HG03457 (cell line): ENCODE data around the gene HKDC1.
"Not testable (repeated sequence)": the region's sequence is repeated elsewhere in the genome, so short reads cannot be mapped to it uniquely, and the experiment has no call there.

Experiments
- ATAC-seq: cut with Tn5 transposase; IDR thresholded peaks from one replicate; pipeline ENCODE4 v1.9.1; 2021; ENCODE audit warnings: moderate number of reproducible peaks; ENCODE audit not compliant: unreplicated experiment

Gene HKDC1

DNA sequence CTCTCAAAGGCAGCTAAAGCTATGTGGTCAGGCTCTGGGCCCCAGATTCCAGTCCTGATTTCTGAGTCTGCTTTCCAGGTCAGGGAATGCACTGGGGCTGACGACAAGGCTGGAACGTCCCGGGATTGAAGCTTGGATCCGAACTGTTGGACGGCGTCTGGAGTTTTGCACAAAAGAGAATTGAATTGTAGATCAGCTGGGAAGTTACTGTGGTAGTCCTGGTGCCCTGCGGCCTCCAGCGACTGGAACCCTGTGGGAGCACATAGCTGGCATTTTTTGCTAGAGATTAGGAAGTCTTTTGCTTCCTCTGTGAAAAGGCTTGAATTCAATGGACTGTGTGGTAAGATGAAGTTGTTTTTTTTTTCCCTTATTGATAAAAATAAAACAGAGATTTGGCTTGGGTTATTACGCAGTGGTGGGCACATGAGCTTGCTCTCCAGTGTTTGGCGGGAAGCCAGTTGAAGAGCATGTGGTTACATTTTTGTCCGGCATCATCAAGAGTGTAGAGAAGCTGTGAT, 58.4 kb downstream of the HKDC1 start, which contains the start of gene HK1:
TSS of gene HK1 (plus strand) at position 51 of the 518 bp plus-strand sequence.
- ATAC-seq: no peak

DNA sequence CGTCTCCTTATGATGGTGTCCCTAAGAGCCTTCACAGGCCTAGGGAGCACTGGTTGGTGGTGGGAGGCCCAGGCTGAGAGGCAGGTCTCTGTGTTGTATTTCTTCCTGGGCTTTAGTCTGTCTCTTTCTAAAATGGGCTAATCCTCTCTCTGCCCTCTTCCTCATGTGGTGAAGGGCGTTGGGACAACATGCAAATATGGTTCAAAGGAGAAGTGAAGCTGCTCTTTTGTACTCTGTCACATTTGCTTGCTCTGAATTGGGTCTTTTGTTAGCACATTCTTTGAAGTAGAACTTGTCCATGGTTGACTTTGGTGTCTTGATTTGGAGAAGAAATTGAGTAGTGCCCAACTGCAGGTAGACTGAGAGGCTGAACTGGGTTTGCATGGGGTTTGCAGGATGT, 59.0 kb downstream of the HKDC1 start:
- no peak for ATAC-seq

DNA sequence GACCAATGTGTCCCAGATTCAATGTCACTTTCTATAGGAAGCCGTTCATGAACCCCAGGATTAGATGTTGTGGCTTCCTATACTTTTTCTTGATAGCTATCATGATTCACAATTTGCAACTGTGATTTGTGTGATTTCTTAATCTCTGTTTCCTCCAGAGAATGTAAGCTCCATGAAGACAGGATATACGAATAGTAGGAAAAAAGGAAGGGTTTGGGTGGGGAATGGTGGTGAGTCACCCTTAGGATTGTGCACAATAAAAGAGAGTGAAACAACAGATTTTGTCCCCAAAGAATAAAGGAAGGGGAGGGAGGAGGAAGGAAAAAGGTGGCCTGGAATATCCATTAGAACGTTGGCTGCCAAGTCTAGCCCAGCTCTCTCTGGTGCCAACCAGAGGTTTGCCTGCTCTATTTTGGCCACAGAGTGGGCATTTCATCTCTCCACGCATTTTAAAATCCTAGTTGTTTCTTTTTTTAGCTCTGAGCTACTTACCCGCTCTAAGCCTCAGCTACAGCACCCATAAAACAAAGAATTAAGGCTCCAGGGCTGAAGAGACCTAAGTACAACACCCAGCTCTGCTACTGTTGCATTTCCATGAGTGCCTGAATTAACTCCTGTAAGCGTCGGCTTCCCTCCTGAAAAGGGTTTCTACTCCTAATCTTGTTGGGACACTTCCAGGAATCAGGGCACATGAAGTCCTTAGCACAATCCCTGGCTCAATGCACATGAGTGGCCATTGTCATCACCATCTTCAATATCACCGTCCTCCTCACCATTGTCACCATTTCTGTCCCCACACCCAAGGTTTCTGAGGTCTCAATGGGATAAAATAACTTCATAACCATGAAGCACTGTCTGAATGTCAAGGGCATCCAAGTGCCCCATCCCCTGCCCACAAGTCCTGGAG, 61.6 kb downstream of the HKDC1 start:
- ATAC-seq: no peak

DNA sequence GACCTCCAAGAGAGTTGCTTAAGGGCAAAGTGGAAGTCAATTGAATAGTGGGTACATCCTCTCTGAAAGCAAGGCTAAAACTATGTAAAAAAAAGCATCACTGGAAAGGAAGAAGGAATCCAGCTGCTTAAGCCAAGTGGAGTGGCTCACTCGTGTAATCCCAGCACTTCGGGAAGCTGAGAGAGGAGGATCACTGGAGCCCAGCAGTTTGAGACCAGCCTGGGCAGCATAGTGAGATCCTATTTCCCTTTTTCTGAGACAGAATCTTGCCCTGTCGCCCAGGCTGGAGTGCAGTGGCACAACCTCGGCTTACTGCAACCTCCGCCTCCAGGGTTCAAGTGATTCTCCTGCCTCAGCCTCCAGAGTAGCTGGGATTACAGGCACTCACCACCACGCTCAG, 64.3 kb downstream of the HKDC1 start:
- ATAC-seq: not testable (repeated sequence)

DNA sequence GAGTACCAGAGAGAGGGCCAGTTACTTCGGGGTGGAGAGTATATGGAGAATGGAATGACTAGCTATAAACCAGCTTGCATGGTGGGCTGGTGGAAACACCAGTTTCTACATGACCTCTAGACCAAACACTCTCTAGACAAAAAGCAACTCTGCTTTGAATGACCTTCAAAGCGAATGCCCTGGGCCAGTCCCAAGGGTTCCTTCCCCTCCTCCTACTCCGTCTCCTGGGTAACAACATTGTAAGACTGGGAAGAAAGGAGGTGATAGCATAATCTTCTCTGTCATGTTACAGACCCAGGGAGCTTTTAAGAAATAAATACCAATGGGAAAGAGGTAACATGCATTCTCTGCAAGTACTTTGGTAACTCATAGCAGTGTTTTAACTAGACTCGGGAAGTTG, 65.6 kb downstream of the HKDC1 start:
- ATAC-seq: no peak

DNA sequence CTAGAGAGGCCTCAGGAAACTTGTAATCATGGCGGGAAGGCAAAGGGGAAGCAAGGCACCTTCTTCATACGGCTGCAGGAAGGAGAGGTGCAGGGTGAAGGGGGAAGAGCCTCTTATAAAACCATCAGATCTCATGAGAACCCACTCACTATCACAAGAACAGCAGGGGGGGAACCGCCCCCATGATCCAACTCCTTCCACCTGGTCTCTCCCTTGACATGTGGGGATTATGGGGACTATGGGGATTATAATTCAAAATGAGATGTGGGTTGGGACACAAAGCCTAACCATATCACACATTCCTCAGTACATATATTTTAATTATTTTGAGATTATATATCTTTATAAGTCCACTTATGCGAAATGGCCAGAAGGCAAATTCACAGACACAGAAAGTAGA, 67.0 kb downstream of the HKDC1 start:
- ATAC-seq: no peak

DNA sequence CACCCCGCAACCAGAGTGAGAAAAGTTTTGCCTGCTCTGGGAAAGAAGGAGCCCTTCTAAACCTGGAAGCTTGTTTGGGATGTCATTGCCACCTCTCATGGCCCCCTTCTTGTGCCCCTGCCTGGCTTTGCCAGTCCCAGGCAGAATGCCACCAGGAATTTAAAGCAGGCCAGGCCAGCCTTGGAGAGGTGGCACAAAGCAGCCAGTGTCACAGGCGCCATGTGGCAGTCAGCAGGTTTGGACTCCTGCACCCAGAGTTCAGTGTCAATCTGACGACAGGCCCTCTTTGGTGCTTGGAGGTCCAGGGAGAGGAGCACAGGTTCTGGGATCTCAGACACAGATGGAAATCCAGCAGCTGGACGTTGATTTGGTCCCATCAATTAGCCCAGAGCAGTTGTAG, 70.9 kb downstream of the HKDC1 start:
- no peak for ATAC-seq

DNA sequence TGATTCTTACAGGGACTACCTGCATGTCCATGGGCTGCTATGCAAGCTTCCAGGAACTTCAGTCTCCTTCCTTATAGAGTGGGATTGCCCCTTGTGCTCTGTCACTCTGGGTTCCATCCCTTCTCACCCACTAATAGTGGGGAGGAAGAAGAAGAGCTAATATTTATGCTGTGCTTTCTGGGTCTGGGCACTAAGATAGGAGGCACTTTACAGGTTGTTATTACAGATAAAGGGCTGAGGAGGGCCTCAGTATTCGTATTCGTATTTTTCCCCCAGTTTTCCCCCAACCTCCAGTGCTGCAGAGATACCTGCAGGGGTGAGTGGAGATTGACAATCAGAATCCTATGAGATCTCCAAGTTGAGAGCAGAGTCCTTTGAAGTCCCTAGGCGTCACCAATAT, 72.3 kb downstream of the HKDC1 start:
- no peak for ATAC-seq

DNA sequence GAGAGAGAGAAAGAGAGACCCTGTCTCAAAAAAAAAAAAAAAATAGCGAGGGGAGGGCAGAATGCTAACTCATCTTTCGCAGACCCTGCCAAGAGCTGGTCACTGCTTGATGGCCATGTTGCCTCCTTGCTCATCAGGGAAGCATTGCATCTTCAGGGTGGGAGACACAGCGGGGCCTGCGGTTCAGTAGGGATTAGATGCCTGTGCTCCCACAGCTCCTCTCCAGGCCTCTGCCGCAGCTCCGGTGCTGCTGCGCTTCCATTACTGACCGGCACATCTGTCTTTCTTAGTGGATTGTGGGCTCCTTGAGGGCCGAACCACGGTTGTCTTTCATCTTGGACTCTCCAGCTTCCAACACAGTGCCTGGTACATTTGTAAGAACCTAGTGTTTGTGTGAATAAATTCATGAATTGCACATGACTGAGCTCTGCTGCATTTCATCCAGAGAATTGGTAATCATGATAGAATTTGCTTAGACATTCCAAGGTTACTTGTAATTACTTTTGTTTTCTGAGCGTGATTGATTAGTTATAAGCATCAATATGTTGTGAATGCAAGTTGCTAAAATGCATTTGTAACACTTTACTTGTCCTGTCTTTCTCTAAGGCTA, 75.0 kb downstream of the HKDC1 start:
- ATAC-seq: no peak

DNA sequence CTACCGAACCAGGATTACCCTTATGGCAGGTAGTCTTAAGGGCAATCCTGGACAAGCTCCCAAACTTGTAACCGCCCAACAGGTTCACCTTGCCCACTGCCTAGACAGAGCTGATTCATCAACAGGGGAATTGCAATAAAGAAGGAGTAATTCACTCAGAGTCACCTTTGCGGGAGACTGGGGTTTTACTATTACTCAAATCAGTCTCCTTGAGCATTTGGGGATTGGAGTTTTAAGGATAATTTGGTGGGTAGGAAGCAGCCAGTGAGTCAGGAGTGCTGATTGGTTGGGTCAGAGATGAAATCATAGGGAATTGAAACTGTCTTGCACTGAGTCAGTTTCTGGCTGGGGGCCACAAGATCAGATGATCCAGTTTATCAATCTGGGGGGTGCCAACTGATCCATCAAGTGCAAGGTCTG, 83.5 kb downstream of the HKDC1 start:
- ATAC-seq: no peak

DNA sequence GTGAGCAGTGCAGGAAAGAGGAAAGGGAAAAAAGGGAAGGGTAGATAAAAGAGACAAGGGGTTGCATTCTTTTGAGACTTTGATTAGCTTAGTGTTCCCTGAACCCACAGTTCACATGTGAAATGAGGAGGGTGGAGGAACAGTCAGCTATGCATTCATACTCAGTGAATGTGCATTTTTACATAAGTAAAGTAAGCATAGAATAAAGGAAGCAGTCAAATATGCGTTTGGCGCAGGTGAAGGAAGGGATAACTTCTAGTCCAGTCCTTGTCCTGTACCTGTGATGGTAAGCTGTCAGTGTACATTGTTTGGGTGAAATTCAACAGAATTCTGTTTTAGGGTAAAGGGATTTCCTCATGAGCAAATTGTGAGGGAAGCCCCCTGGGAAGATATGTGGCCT, 86.3 kb downstream of the HKDC1 start:
- no peak for ATAC-seq

DNA sequence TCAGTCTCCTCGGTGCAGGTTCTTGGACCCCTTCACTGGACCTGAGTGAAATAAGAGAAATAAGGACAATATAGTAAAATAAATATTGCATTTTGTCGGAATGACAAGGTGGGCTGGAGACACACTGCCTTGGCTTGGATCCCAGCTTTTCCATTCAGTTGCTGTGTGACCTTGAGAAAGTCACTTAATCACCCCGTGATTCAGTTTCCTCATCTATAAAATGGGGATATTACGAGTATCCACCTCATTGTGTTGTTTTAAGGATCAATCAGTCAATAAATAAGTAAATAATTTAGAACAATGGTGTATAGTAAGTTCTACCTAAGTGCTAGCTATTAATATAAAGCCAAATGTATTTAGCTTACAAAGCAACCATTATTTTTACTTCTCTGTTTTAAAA, 87.3 kb downstream of the HKDC1 start:
- no peak for ATAC-seq

DNA sequence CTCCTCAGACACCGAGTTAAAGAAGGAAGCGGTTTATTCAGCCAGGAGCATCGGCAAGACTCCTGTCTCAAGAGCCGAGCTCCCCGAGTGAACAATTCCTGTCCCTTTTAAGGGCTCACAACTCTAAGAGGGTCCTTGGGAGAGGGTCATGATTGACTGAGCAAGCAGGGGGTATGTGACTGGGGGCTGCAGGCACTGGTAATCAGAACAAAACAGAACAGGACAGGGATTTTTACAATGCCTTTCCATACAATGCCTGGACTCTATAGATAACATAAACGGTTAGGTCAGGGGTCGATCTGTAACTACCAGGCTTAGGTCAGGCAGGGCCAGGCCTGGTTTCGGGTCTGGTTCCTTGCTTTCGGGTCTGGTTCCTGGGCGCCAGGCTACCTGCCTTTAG, 88.2 kb downstream of the HKDC1 start:
- ATAC-seq: not testable (repeated sequence)

DNA sequence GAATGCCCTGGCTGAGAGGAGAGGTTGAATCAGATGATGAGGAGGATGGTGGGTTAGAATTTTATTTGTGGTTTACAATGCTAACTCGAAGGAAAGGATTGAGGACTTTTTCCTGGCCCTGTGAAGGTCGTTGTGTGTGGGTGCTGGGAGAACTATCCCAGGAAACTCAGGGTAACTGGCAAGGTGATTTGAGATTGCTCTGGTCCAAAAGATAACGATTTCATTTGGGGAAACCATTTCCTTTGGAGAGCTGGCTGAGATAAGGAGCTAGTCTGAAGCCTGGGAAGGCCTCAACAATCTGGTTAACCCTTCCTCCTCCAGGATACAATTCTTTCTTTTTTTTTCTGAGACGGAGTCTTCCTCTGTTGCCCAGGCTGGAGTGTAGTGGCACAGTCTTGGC, 91.2 kb downstream of the HKDC1 start:
- ATAC-seq: no peak

DNA sequence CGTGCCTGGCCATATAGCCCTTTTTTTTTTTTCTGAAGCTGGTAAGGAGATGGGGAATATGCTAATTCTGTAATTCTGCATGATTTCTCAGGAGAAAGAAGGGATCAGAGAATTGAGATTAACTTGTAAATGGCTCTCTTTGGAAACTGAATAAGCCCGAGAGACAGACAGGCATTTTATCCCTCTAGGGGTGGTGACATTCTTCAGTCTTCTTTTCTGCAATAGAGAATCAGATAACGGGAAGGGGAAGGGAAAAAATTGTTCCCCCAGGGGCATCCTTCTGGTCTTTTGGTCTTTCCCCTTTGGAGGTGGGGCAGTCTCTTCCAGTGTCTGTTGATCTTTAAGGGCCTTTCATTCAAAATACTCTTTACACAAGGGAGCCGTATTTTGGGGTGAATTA, 92.4 kb downstream of the HKDC1 start:
- no peak for ATAC-seq

DNA sequence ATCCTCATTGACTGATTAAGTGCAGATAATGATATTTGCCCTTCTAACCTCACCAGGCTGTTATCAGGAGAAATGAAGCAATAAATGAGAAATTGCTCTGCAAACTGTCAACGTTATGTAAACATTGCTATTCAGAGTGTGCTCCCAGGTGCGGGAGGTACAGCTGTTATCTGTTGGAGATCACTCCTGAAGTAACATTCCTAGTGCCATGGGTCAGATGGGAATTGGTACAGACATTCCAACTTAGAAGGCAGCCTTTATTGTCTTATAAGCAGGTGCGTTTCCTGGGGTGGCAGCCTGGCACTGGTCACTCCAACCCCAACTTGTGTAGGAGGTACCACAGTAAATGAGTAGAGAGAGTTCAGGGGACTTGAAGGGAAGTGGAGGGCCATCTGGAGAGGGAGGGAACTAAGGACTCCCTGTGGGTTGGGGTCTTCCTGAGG, 95.0 kb downstream of the HKDC1 start:
- no peak for ATAC-seq

DNA sequence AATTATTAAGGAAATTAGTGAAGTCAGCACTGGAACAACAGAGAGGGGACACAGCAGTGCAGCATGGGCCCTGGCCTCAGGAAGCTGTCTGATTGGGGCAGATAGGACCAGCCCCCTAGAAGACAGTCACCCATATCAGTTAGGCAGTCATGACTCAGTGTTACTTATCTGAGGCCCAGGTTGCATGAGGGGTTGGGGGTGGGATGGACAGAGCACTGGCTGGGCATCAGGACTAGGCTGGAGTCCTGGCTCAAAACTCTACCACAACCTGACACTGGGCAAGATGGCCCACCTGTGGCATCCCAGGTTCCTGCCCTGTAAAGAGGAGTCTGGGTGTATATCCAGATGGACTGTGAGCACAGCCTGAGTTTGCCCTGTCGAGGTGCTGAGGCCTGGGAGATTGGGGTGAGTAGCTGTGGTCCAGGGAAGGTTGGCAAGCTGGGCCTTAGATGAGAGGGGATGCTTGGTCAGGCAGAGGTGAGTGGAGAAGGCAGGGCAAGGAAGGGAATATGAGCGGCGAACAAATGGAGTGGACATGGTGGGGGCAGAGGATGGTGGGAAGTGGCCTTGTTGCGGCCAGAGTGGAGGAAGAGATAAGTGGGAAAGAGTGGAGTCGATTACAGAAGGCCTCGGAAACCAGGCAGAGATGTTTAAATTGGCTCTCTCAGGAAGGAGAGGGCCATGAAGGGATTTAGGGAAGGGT, 95.6 kb downstream of the HKDC1 start:
- ATAC-seq: no peak

DNA sequence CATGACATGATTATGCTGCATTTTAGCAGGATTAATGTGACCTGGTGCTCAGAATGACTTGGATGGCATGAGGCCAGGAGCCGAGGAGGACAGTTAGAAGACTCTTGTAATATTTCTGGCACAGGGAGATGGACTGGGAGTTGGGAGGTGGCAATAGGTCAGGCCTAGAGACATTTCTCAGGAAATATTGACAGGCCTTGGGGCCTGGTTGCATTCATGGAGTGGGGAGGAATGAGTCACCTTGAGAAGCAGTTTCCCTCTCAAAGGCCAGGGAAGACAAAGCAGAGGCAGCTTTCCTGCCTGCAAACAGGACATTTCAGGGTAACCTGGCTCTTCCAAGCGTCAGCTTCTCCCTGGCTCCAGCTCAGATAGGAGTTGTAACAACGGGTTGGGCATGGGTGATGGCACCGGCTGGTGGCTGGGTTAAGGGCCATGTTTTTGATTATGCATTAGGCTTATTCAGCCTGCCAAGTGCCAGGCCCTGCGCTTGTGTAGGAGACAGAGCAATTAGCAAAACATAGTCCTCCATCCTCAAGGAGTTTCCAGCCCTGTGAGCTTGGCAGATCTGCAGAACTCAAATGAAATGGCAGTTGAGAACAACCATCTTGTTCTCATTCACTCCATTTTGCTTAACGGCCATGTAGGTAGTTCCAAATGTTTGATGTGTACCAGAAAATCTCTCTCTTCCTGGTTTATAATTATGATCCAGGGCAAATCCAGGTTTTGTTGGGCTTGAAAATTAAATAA, 96.4 kb downstream of the HKDC1 start:
- no peak for ATAC-seq
